Natural killer cell (primary cell): ENCODE measurements around the gene GPX2. TPM values are rescaled to one million over a fixed set of nuclear protein-coding genes. Genes with fewer than 3 reads are reported as not detected.

Experiments
- ATAC-seq, 3 donors: fragments of 150-1000 bp in 2 of 3; fragments of 200-7000 bp in 1 of 3; cut with Tn5 transposase; 1 replicate in 1 of 3; 2 replicates in 2 of 3; pipeline ENCODE4 v1.10.0; 2021; ENCODE audit warnings: mild to moderate bottlenecking in 2 of 3, moderate library complexity in 2 of 3
- DNase-seq, 2 donors: peaks; one replicate each; pipeline versions ENCODE4 v3.0.0 to v3.0.0-alpha.2; 2013 to 2021; ENCODE audit warnings: mixed read lengths in 1 of 2
- H3K27ac ChIP-seq: one replicate; pipeline ENCODE4 v1.5.1; 2013; ENCODE audit warnings: mild to moderate bottlenecking, low read length
- H3K27me3 ChIP-seq: one replicate; pipeline ENCODE4 v1.6.1; 2013; ENCODE audit warnings: low read length; ENCODE audit not compliant: control insufficient read depth, insufficient read depth
- H3K36me3 ChIP-seq: one replicate; pipeline ENCODE4 v1.6.1; 2013; ENCODE audit warnings: low read length; ENCODE audit not compliant: control insufficient read depth, insufficient read depth
- H3K4me1 ChIP-seq: one replicate; pipeline ENCODE4 v1.6.1; 2013; ENCODE audit warnings: low read length; ENCODE audit not compliant: control insufficient read depth, insufficient read depth
- H3K4me3 ChIP-seq: one replicate; pipeline ENCODE4 v1.5.1; 2013; ENCODE audit warnings: low read length
- H3K9me3 ChIP-seq: one replicate; pipeline ENCODE4 v1.6.1; 2013; ENCODE audit warnings: low read length; ENCODE audit not compliant: control insufficient read depth, insufficient read depth
- H3K27ac Mint-ChIP-seq, 2 donors: one replicate each; pipeline ENCODE4 v1.8.0; 2022; ENCODE audit warnings: mild to moderate bottlenecking in 2 of 2, mixed read lengths in 2 of 2, moderate library complexity in 1 of 2
- H3K27me3 Mint-ChIP-seq, 2 donors: one replicate each; pipeline ENCODE4 v1.8.0; 2022; ENCODE audit warnings: low read depth in 2 of 2, mixed read lengths in 2 of 2
- H3K36me3 Mint-ChIP-seq: one replicate; pipeline ENCODE4 v1.8.0; 2022; ENCODE audit warnings: mixed read lengths
- H3K4me1 Mint-ChIP-seq, 2 donors: one replicate each; pipeline ENCODE4 v1.8.0; 2022; ENCODE audit warnings: mixed read lengths in 2 of 2
- H3K4me3 Mint-ChIP-seq: one replicate; pipeline ENCODE4 v1.8.0; 2022; ENCODE audit warnings: mild to moderate bottlenecking, moderate library complexity, mixed read lengths
- H3K9me3 Mint-ChIP-seq, 2 donors: one replicate each; pipeline ENCODE4 v1.8.0; 2022; ENCODE audit warnings: mixed read lengths in 2 of 2
- WGBS: methylation state at CpG from one replicate; pipeline ENCODE4 v1.1.7; 2013; ENCODE audit warnings: missing lambda C conversion rate; ENCODE audit not compliant: insufficient coverage; 5-methylcytosine and 5-hydroxymethylcytosine counted together
- intact Hi-C: fragments of 100-400 bp; cut with micrococcal nuclease; formaldehyde crosslinking; loops from one replicate; pipeline ENCODE4 v1.14.2; 2022
- total RNA-seq, 4 donors: library from RNA; stranded (reverse); fragments of 120-200 nt in 1 of 4; gene quantifications; one replicate each; pipeline versions ENCODE4 v1.2.3 to v1.2.4, GENCODE V29; 2013 to 2022
- TF ChIP-seq, protein P1 (sequence below): fragments of 200-600 bp; IDR thresholded peaks from one replicate; pipeline ENCODE4 v1.8.0; 2022; ENCODE audit warnings: antibody characterized with exemption

GPX2 gene
- total RNA-seq, 3 donors from 2014 or later (not counting 1 experiment from before 2014, with no cell fraction given): not detected

DNA sequence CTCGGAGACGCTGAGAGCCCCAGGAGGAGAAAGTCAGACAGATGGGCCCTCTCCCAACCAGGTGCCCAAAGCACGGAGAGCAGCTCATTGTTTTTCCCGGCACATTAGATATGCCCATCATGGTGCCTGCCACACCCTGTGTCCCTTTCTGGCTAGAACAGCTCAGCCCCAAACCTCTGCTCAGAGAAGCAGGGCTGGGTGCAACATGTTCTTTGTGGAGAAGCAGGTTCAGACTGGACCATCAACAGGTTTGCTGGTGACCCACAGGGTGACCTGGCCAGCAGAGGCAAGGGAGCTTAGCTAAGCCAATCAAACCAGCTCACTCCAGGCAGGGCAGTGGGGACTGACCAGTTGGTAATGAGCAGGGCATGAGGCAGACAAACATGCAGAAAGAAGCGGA lies 16.2 kb upstream of the GPX2 start:
- Mint-ChIP-seq H3K9me3 (no peaks in the 10 kb centered on the region), H3K4me3 (no peak overlapping the region), H3K4me1 (peaks cover 0 to 9% of the 10 kb centered on the region in 2 donors), H3K36me3 (no peaks in the 10 kb centered on the region), H3K27ac (no peak overlapping the region), H3K27me3 (no peaks in the 10 kb centered on the region)
- WGBS: 93% methylated on average over 5 of the region's 5 CpGs
- H3K4me3 ChIP-seq: no peak overlapping the region
- ATAC-seq: no peak
- TF ChIP-seq, protein P1, sequence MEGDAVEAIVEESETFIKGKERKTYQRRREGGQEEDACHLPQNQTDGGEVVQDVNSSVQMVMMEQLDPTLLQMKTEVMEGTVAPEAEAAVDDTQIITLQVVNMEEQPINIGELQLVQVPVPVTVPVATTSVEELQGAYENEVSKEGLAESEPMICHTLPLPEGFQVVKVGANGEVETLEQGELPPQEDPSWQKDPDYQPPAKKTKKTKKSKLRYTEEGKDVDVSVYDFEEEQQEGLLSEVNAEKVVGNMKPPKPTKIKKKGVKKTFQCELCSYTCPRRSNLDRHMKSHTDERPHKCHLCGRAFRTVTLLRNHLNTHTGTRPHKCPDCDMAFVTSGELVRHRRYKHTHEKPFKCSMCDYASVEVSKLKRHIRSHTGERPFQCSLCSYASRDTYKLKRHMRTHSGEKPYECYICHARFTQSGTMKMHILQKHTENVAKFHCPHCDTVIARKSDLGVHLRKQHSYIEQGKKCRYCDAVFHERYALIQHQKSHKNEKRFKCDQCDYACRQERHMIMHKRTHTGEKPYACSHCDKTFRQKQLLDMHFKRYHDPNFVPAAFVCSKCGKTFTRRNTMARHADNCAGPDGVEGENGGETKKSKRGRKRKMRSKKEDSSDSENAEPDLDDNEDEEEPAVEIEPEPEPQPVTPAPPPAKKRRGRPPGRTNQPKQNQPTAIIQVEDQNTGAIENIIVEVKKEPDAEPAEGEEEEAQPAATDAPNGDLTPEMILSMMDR: no peak
- no peak for DNase-seq
- H3K27me3 ChIP-seq: no peaks in the 10 kb centered on the region
- no peak overlapping the region for H3K27ac ChIP-seq
- no peaks in the 10 kb centered on the region for H3K9me3 ChIP-seq
- no peaks in the 10 kb centered on the region for H3K36me3 ChIP-seq
- peaks cover 8% of the 10 kb centered on the region for H3K4me1 ChIP-seq
- intact Hi-C loops: no loop called here

DNA sequence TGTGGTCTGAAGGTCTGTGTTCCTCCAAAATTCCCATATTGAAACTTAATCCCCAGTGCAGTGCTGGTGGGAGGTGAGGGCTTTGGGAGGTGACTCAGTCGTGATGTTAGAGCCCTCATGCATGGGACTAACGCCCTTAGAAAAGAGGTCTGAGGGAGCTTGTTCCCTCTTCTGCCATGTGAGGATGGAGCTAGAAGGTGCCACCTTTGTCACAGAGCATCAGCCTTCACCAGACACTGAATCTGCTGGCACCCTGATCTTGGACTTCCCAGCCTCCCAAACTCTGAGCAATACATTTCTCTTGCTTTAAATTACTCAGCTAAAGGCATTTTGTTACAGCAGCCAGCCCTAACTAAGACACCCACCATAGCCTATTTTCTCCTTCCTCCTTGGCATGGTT lies 15.7 kb upstream of the GPX2 start:
- Mint-ChIP-seq H3K4me3 (no peak overlapping the region), H3K27ac (no peak overlapping the region)
- ATAC-seq: no peak

DNA sequence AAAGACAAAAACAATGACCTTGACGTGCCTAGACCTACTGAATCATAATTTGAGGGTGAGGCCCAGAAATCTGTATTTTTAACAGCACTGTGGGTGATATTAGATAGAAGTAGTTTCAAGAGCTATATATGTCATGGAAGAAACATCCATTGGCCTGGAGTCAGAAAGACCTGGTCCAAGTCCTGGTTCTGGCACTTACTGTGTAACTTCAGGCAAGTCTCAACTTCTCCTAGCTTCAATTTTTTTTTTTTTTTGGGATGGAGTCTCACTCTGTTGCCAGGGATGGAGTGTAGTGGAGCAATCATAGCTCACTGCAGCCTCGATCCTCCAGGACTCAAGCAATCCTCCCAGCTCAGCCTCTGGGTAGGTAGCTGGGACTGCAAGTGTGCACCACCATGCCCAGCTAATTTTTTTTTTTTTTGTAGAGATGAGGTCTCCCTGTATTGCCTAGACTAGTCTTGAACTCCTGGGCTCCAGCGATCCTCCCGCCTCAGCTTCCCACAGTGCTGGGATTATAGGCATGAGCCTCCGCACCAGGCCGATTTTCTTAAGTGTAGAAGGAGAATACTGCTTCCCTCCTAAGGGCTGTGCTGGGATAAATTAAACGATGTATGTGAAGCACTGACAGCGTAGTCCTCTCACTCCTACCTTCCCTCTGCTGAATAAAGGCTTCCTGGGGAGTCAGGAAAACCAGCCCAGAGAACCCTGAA lies 14.3 kb upstream of the GPX2 start:
- Histone ChIP-seq H3K27ac (no peak overlapping the region), H3K9me3 (no peaks in the 10 kb centered on the region), H3K4me3 (no peak overlapping the region), H3K27me3 (no peaks in the 10 kb centered on the region), H3K4me1 (peaks cover 8% of the 10 kb centered on the region), H3K36me3 (no peaks in the 10 kb centered on the region)
- peaks cover 5 to 16% of the 10 kb centered on the region in 2 donors for H3K4me1 Mint-ChIP-seq
- intact Hi-C loops: no loop called here
- H3K4me3 Mint-ChIP-seq: no peak overlapping the region
- H3K36me3 Mint-ChIP-seq: no peaks in the 10 kb centered on the region
- WGBS: 94% methylated on average over 8 of the region's 8 CpGs
- ATAC-seq: peak in 1 of 3 donors; percentile 11
- DNase-seq: no peak
- H3K9me3 Mint-ChIP-seq: no peaks in the 10 kb centered on the region
- no peak overlapping the region for H3K27ac Mint-ChIP-seq
- TF ChIP-seq, protein P1: no peak
- no peaks in the 10 kb centered on the region for H3K27me3 Mint-ChIP-seq

More for the DNA sequence above, 15.7 kb upstream of the GPX2 start:
- no peaks in the 10 kb centered on the region for H3K27me3 Mint-ChIP-seq
- no peaks in the 10 kb centered on the region for H3K9me3 Mint-ChIP-seq
- H3K36me3 Mint-ChIP-seq: no peaks in the 10 kb centered on the region
- no peak overlapping the region for H3K27ac ChIP-seq
- WGBS: 97% methylated on average over 2 of the region's 2 CpGs
- peaks cover 8% of the 10 kb centered on the region for H3K4me1 ChIP-seq
- no peaks in the 10 kb centered on the region for H3K36me3 ChIP-seq
- peaks cover 0 to 9% of the 10 kb centered on the region in 2 donors for H3K4me1 Mint-ChIP-seq
- H3K4me3 ChIP-seq: no peak overlapping the region
- intact Hi-C loops: no loop called here
- DNase-seq: no peak
- no peaks in the 10 kb centered on the region for H3K9me3 ChIP-seq
- H3K27me3 ChIP-seq: no peaks in the 10 kb centered on the region
- TF ChIP-seq, protein P1: no peak

DNA sequence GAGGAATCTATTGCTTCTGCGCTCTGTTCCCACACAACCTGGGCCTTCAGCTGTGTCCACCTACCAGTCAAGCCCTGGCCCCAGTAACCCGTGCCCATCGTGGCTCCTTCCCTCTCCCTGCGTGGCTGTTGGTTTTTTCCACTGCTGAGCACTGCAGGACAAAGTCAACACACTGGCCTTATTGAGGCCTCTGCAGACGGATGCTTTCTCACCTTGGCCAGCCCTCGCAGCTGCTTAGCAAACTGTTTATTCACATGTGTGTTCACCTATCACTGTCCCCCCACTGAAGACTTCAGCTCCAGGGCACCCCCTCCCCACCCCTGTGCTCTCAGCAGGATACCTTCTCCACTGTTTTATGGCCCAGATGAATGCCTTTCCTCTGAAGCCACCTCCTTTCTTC lies 12.8 kb upstream of the GPX2 start:
- H3K9me3 ChIP-seq: no peaks in the 10 kb centered on the region
- peaks cover 5 to 12% of the 10 kb centered on the region in 2 donors for H3K4me1 Mint-ChIP-seq
- H3K36me3 Mint-ChIP-seq: no peaks in the 10 kb centered on the region
- H3K9me3 Mint-ChIP-seq: no peaks in the 10 kb centered on the region
- H3K36me3 ChIP-seq: no peaks in the 10 kb centered on the region
- intact Hi-C loops: no loop called here
- H3K4me3 ChIP-seq: no peak overlapping the region
- H3K27ac Mint-ChIP-seq: no peak overlapping the region
- no peak overlapping the region for H3K27ac ChIP-seq
- TF ChIP-seq, protein P1: no peak
- no peaks in the 10 kb centered on the region for H3K27me3 Mint-ChIP-seq
- H3K4me1 ChIP-seq: no peaks in the 10 kb centered on the region
- ATAC-seq: no peak
- DNase-seq: no peak
- H3K4me3 Mint-ChIP-seq: no peak overlapping the region
- no peaks in the 10 kb centered on the region for H3K27me3 ChIP-seq
- 95% methylated on average over 6 of the region's 6 CpGs for WGBS
